Parathyroid adenoma (tissue), 2 donors: ENCODE data around the gene FAS.

Experiments used
- H2AFZ ChIP-seq: fragments of 300-600 bp; sonication (generic); one replicate; pipeline ENCODE4 v1.7.0; 2017; ENCODE audit warnings: antibody characterized with exemption, mild to moderate bottlenecking
- H3K27ac ChIP-seq: fragments of 300-600 bp; sonication (generic); one replicate; pipeline ENCODE4 v1.7.0; 2017
- H3K27me3 ChIP-seq: fragments of 300-600 bp; sonication (generic); one replicate; pipeline ENCODE4 v1.7.0; 2017; ENCODE audit warnings: low read length; ENCODE audit not compliant: control insufficient read depth, insufficient read depth
- H3K36me3 ChIP-seq: fragments of 300-600 bp; sonication (generic); one replicate; pipeline ENCODE4 v1.7.0; 2017; ENCODE audit warnings: low read length; ENCODE audit not compliant: control insufficient read depth, insufficient read depth
- H3K4me1 ChIP-seq: fragments of 300-600 bp; sonication (generic); one replicate; pipeline ENCODE4 v1.7.0; 2017; ENCODE audit warnings: control low read depth
- H3K4me2 ChIP-seq: fragments of 300-600 bp; sonication (generic); one replicate; pipeline ENCODE4 v1.7.0; 2017; ENCODE audit warnings: low read length
- H3K4me3 ChIP-seq: fragments of 300-600 bp; sonication (generic); one replicate; pipeline ENCODE4 v1.7.0; 2017; ENCODE audit warnings: low read depth, low read length
- H3K79me2 ChIP-seq: fragments of 300-600 bp; sonication (generic); one replicate; pipeline ENCODE4 v1.7.0; 2017; ENCODE audit warnings: control low read depth
- H3K9ac ChIP-seq: fragments of 300-600 bp; sonication (generic); one replicate; pipeline ENCODE4 v1.7.0; 2017; ENCODE audit warnings: mild to moderate bottlenecking
- H3K9me3 ChIP-seq: fragments of 300-600 bp; sonication (generic); one replicate; pipeline ENCODE4 v1.7.0; 2017; ENCODE audit warnings: low read length; ENCODE audit not compliant: control insufficient read depth
- CTCF ChIP-seq: fragments of 300-600 bp; sonication (generic); IDR thresholded peaks from one replicate; pipeline ENCODE4 v1.7.0; 2017; ENCODE audit warnings: antibody characterized with exemption, mild to moderate bottlenecking
- donor health status: primary hyperparathyroidism.

The FAS gene

GRCh38 chr10:88987840-88988239 lies 2.8 kb upstream of the FAS start:
- H3K4me3 ChIP-seq = no peak overlapping the region
- H3K9me3 ChIP-seq = no peaks in the 10 kb centered on the region
- H3K36me3 ChIP-seq = no peaks in the 10 kb centered on the region
- no peak overlapping the region for H3K27ac ChIP-seq
- no peaks in the 10 kb centered on the region for H3K79me2 ChIP-seq
- H3K4me2 ChIP-seq = no peak overlapping the region
- H3K9ac ChIP-seq = no peak overlapping the region
- H2AFZ ChIP-seq = no peak overlapping the region
- no peaks in the 10 kb centered on the region for H3K27me3 ChIP-seq
- no peak for TF ChIP-seq CTCF
- peaks cover 7% of the 10 kb centered on the region for H3K4me1 ChIP-seq

- Histone ChIP-seq H3K4me2 (no peak overlapping the region), H3K27ac (no peak overlapping the region), H3K36me3 (no peaks in the 10 kb centered on the region), H3K4me1 (peaks cover 7% of the 10 kb centered on the region), H3K79me2 (no peaks in the 10 kb centered on the region), H3K4me3 (no peak overlapping the region), H3K9ac (no peak overlapping the region), H3K27me3 (no peaks in the 10 kb centered on the region), H2AFZ (no peak overlapping the region), H3K9me3 (no peaks in the 10 kb centered on the region)
- no peak for TF ChIP-seq CTCF
Observed at GRCh38 chr10:88989423-88989822, 1.2 kb upstream of the FAS start.

DNA sequence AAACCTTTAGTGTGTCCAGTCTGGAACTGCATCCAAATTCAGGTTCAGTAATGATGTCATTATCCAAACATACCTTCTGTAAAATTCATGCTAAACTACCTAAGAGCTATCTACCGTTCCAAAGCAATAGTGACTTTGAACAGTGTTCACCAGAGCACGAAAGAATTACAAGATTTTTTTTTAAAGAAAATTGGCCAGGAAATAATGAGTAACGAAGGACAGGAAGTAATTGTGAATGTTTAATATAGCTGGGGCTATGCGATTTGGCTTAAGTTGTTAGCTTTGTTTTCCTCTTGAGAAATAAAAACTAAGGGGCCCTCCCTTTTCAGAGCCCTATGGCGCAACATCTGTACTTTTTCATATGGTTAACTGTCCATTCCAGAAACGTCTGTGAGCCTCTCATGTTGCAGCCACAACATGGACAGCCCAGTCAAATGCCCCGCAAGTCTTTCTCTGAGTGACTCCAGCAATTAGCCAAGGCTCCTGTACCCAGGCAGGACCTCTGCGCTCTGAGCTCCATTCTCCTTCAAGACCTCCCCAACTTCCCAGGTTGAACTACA lies 694 bp upstream of the FAS start:
- H3K4me1 ChIP-seq = peaks cover 7% of the 10 kb centered on the region
- no peak overlapping the region for H3K9ac ChIP-seq
- H3K4me3 ChIP-seq = peak overlapping the region; percentile 76
- no peaks in the 10 kb centered on the region for H3K27me3 ChIP-seq
- peak overlapping the region; percentile 70 for H2AFZ ChIP-seq
- no peaks in the 10 kb centered on the region for H3K9me3 ChIP-seq
- peak overlapping the region; percentile 96 for H3K4me2 ChIP-seq
- no peaks in the 10 kb centered on the region for H3K79me2 ChIP-seq
- H3K27ac ChIP-seq = peak overlapping the region; percentile 29
- no peak for TF ChIP-seq CTCF
- H3K36me3 ChIP-seq = no peaks in the 10 kb centered on the region

GRCh38 chr10:88991161-88991898 lies 732 bp downstream of the FAS start:
- H3K4me2 ChIP-seq = peak overlapping the region; percentile 96
- peaks cover 7% of the 10 kb centered on the region for H3K4me1 ChIP-seq
- peak overlapping the region; percentile 29 for H3K27ac ChIP-seq
- H3K27me3 ChIP-seq = no peaks in the 10 kb centered on the region
- no peaks in the 10 kb centered on the region for H3K79me2 ChIP-seq
- no peak overlapping the region for H3K9ac ChIP-seq
- no peaks in the 10 kb centered on the region for H3K36me3 ChIP-seq
- peak overlapping the region; percentile 70 for H2AFZ ChIP-seq
- TF ChIP-seq CTCF = no peak
- peak overlapping the region; percentile 76 for H3K4me3 ChIP-seq
- no peaks in the 10 kb centered on the region for H3K9me3 ChIP-seq

- TF ChIP-seq CTCF = no peak
- peaks cover 7% of the 10 kb centered on the region for H3K4me1 ChIP-seq
Observed at GRCh38 chr10:88991899-88992320, 1.3 kb downstream of the FAS start.

More at GRCh38 chr10:88991899-88992320, 1.3 kb downstream of the FAS start:
- Histone ChIP-seq H3K27me3 (no peaks in the 10 kb centered on the region), H3K9me3 (no peaks in the 10 kb centered on the region), H3K27ac (peak overlapping the region; percentile 29), H3K36me3 (no peaks in the 10 kb centered on the region), H2AFZ (peak overlapping the region; percentile 70), H3K4me2 (peak overlapping the region; percentile 96), H3K9ac (no peak overlapping the region), H3K4me3 (peak overlapping the region; percentile 76), H3K79me2 (no peaks in the 10 kb centered on the region)
